Vagina (tissue), 2 donors: ENCODE data around the gene ARHGEF16. TPM values are rescaled to one million over a fixed set of nuclear protein-coding genes. Genes with fewer than 3 reads are reported as not detected.

Source experiments
- DNase-seq, 2 donors: peaks; one replicate each; pipeline ENCODE4 v3.0.0-alpha.2; 2017; ENCODE audit errors: extremely low spot score in 2 of 2
- H3K27ac ChIP-seq: fragments of 200-600 bp; sonication (generic); one replicate; pipeline ENCODE4 v1.5.1; 2019
- H3K27me3 ChIP-seq: fragments of 200-600 bp; sonication (generic); one replicate; pipeline ENCODE4 v1.5.1; 2019
- H3K36me3 ChIP-seq, 2 donors: fragments of 200-600 bp; sonication (generic); one replicate each; pipeline ENCODE4 v1.5.1; 2017 to 2019
- H3K4me1 ChIP-seq: fragments of 200-600 bp; sonication (generic); one replicate; pipeline ENCODE4 v1.5.1; 2019
- H3K4me3 ChIP-seq, 2 donors: fragments of 200-600 bp; sonication (generic); 1 replicate in 1 of 2; 2 replicates in 1 of 2; pipeline ENCODE4 v1.5.1; 2016 to 2019
- H3K9me3 ChIP-seq: fragments of 200-600 bp; sonication (generic); one replicate; pipeline ENCODE4 v1.5.1; 2019
- POLR2A ChIP-seq, 2 donors: fragments of 450-650 bp; IDR thresholded peaks; one replicate each; pipeline ENCODE4 v1.6.1; 2017; ENCODE audit warnings: antibody characterized with exemption in 2 of 2, mild to moderate bottlenecking in 2 of 2, moderate library complexity in 2 of 2
- POLR2AphosphoS5 ChIP-seq, 2 donors: sonication (generic); formaldehyde crosslinking; IDR thresholded peaks; one replicate each; pipeline ENCODE4 v1.9.0; 2017; ENCODE audit warnings: antibody characterized with exemption in 2 of 2, mild to moderate bottlenecking in 2 of 2, low read depth in 1 of 2; ENCODE audit not compliant: insufficient read depth in 1 of 2
- intact Hi-C: fragments of 100-400 bp; cut with DNase I; formaldehyde crosslinking; loops from one replicate; pipeline ENCODE4 v1.15.1; 2023
- total RNA-seq: library from RNA; depleted of rRNA; stranded (reverse); fragments of >200 nt; gene quantifications from one replicate; pipeline ENCODE4 v1.2.3, GENCODE V29; 2016
- TF ChIP-seq, protein P1 (sequence below), 3 experiments: fragments of 450-650 bp in 2 of 3; fragments of 200-600 bp in 1 of 3; sonication (generic) in 1 of 3; IDR thresholded peaks; one replicate each; pipeline ENCODE4 v1.5.1; 2017 to 2019; ENCODE audit warnings: antibody characterized with exemption in 3 of 3, mild to moderate bottlenecking in 2 of 3, moderate library complexity in 2 of 3

The ARHGEF16 gene
- total RNA-seq, 1 donor from 2014 or later, result 6.4 TPM

DNA sequence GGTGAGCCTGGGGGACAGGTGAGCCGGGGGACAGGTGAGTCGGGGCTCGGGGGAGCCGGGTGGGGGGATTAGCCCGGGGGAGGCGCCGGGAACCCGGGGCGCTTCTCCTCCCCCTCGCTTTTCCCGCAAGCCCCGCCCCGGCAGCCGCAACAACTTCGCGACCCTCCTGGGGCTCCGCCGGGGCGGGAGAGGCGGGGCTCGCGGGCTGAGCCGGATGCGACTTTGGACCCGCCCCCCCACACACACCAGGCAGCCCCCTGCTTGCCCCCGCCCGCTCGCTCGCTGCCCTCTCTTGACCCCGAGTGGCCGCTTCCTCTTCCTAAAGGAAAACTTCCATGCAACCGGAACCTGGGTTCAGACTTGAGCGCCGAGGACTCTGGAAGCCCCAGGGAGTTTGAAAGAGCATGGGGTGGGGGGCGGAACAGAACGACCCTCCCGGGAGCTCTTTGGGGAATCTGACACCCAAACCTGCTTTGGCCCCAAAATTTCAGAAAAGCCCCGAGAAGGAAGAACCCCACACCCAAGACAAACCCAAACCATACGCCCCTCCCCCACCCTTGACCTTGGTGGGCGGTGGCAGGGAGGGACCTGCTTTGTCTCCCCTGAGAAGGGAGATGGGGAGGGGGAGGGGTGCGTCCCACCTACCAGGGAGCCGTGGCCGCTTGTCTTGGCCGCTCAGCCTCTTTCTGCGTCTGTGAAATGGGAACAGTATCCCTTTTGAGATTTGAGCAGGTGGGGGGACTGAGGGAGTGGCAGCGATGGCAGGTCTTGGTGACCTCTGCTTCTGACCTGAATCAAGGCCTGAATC is 550 bp downstream of the ARHGEF16 start:
- Histone ChIP-seq H3K9me3 (no peaks in the 10 kb centered on the region), H3K36me3 (no peaks in the 10 kb centered on the region), H3K27me3 (no peaks in the 10 kb centered on the region), H3K4me1 (peaks cover 45% of the 10 kb centered on the region), H3K27ac (peak overlapping the region; percentile 74), H3K4me3 (peak overlapping the region; percentile 60 to 70)
- DNase-seq, result no peak
- TF ChIP-seq, protein P1, sequence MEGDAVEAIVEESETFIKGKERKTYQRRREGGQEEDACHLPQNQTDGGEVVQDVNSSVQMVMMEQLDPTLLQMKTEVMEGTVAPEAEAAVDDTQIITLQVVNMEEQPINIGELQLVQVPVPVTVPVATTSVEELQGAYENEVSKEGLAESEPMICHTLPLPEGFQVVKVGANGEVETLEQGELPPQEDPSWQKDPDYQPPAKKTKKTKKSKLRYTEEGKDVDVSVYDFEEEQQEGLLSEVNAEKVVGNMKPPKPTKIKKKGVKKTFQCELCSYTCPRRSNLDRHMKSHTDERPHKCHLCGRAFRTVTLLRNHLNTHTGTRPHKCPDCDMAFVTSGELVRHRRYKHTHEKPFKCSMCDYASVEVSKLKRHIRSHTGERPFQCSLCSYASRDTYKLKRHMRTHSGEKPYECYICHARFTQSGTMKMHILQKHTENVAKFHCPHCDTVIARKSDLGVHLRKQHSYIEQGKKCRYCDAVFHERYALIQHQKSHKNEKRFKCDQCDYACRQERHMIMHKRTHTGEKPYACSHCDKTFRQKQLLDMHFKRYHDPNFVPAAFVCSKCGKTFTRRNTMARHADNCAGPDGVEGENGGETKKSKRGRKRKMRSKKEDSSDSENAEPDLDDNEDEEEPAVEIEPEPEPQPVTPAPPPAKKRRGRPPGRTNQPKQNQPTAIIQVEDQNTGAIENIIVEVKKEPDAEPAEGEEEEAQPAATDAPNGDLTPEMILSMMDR (IDR thresholded peaks at IDR 0.05), result no peak
- TF ChIP-seq POLR2A (IDR thresholded peaks at IDR 0.05), result no peak
- TF ChIP-seq POLR2AphosphoS5 (IDR thresholded peaks at IDR 0.05; ENCODE audit: insufficient read depth in 1 of 2, low read depth in 1 of 2), result no peak
- intact Hi-C loops, result loop anchor here (10.0 kb wide), 1 partner anchor 260 kb away; no protein-coding TSS in a partner anchor

DNA sequence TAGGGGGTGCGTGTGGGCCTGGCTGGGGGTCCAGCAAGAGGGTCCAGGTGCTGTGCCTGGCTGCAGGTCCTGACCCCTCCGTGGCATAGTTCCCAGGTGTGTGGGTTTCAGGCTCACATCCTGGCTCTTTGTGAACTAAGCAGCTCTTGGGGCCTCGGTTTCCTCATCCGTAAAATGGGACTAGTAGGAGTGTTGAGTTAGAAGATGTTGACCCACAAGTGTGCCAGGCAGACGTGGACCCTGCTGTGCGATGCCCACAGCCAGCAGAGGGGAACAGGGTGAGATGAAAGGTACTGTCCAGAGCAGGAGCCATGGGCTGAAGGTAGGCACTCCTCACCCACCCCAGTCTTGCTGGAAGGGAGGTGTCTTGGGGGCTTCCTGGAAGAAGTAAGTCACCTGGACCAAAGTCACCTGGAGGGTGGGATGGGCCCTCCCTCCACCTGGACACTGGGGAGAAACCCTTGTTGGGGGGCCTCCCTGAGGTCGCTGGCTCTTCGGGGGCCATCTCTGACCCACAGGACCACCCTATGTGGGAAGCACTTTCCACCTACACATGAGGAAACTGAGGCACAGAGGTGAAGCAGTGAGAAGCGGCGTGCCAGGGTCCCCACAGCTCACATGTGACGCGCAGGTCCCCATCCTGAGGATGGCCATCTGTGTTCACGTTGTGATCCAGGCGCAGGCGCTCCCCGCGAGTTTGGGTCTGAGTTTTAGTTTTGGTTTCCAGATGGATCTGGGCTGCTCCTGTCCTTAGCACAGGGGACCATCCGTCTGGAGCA is 1.4 kb downstream of the ARHGEF16 start:
- TF ChIP-seq, protein P1 (IDR thresholded peaks at IDR 0.05), result no peak
- no peak for TF ChIP-seq POLR2AphosphoS5 (IDR thresholded peaks at IDR 0.05; ENCODE audit: insufficient read depth in 1 of 2, low read depth in 1 of 2)
- no peak for TF ChIP-seq POLR2A (IDR thresholded peaks at IDR 0.05)
- Histone ChIP-seq H3K27ac (no peak overlapping the region), H3K9me3 (no peaks in the 10 kb centered on the region), H3K4me3 (no peak overlapping the region), H3K4me1 (peaks cover 53% of the 10 kb centered on the region), H3K36me3 (no peaks in the 10 kb centered on the region), H3K27me3 (no peaks in the 10 kb centered on the region)
- no peak for DNase-seq
- intact Hi-C loops, result loop anchor here (10.0 kb wide), 1 partner anchor 259 kb away; no protein-coding TSS in a partner anchor

DNA sequence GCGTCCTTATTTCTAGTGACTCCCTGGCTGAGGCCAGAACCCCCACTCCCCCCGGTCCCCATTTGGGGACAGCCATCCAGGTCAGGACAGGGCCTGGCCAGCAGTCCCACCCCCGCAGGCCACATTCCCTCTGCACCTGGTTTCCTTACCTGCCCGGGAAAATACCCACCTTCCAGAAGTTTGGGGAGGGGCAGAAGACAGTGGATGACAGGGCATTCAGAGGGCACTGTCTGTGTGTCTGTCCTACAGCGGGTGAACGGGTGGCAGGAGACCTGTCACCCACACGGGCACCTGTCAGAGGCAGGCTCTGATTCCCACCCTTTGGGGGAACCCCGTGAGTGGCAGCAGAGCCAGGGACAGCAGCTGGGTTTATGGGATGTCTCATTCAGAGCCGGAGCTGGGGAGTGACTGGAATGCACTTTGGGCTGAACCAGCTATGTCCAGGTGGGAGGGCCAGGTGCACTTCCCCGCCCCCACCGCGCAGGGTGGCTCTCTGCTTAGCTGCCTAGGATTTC is 2.0 kb downstream of the ARHGEF16 start:
- intact Hi-C loops, result loop anchor here (10.0 kb wide), 1 partner anchor 258 kb away; no protein-coding TSS in a partner anchor
- H3K27ac ChIP-seq, result no peak overlapping the region
- H3K27me3 ChIP-seq, result no peaks in the 10 kb centered on the region

DNA sequence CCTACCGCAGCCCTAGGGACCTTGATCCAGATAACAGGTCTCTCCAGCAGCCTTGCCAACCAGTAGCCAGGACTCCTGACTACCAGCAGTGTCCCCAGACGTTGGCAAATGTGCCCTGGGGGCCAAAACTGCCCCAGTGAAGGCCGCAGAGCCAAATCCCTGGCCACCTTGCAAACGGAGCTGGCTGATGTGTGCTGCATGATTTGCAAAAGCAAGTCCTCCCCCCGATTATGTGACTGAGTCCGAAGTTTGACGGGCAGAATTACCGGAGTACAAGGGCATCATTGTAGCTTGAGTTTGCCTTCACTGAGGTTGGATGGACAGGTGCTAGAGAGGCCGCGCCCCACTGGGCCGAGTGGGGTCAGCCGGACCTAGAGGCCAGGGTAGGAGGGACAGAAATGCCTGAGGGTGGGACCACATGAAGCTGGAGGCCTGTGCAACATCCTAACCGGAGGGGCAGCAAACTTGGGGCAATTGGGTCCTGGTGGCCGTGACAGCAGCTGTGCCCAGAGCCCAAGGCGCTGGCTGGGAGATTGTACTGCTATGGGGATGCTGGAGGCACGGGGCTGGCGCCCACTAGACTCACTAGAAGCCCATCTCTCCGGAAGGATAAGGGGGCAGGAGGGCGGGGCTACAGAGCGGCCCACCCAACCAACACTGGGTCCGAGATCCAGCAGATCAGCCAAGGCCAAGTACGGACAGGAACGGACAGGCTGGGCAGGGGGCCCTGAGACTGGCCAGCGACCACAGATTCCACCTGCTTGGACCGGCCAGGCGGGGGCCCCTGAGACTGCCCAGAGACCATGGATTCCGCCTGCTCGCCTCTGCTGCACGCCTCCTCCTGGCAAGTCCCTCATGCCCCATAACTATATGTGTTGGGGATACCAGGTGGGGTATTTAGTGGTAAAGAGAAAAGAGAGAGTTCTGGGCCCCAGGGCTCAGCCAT is 2.8 kb downstream of the ARHGEF16 start:
- intact Hi-C loops, result loop anchor here (10.0 kb wide), 1 partner anchor 258 kb away; no protein-coding TSS in a partner anchor
- no peaks in the 10 kb centered on the region for H3K27me3 ChIP-seq
- H3K4me1 ChIP-seq, result peaks cover 63% of the 10 kb centered on the region
- TF ChIP-seq POLR2AphosphoS5 (IDR thresholded peaks at IDR 0.05; ENCODE audit: insufficient read depth in 1 of 2, low read depth in 1 of 2) (no peak), POLR2A (IDR thresholded peaks at IDR 0.05) (no peak)
- TF ChIP-seq, protein P1 (IDR thresholded peaks at IDR 0.05), result no peak
- H3K9me3 ChIP-seq, result no peaks in the 10 kb centered on the region
- no peak for DNase-seq
- H3K4me3 ChIP-seq, result no peak overlapping the region
- no peak overlapping the region for H3K27ac ChIP-seq
- H3K36me3 ChIP-seq, result no peaks in the 10 kb centered on the region

More for the DNA sequence above, 2.0 kb downstream of the ARHGEF16 start:
- TF ChIP-seq POLR2A (IDR thresholded peaks at IDR 0.05) (no peak), POLR2AphosphoS5 (IDR thresholded peaks at IDR 0.05; ENCODE audit: insufficient read depth in 1 of 2, low read depth in 1 of 2) (no peak)
- TF ChIP-seq, protein P1 (IDR thresholded peaks at IDR 0.05), result no peak
- H3K4me3 ChIP-seq, result no peak overlapping the region
- H3K9me3 ChIP-seq, result no peaks in the 10 kb centered on the region
- H3K36me3 ChIP-seq, result no peaks in the 10 kb centered on the region
- H3K4me1 ChIP-seq, result peaks cover 60% of the 10 kb centered on the region
- DNase-seq, result no peak
